Esophagus mucosa (tissue), 1 donor: ENCODE measurements around the gene MUC3A. TPM values are rescaled to one million over a fixed set of nuclear protein-coding genes. Genes with fewer than 3 reads are reported as not detected.
"Not testable (repeated sequence)": the region's sequence is repeated elsewhere in the genome, so short reads cannot be mapped to it uniquely, and the experiment has no call there.

ENCODE experiments used
- ATAC-seq: fragments of 200-7000 bp; cut with Tn5 transposase; one replicate; pipeline ENCODE4 v1.9.1; 2020
- total RNA-seq: library from RNA; stranded (reverse); gene quantifications from one replicate; pipeline ENCODE4 v1.2.4, GENCODE V29; 2023
- donor health status: DM: yes; HTN: yes; CAD: no.

Gene MUC3A
- total RNA-seq, 1 donor from 2014 or later, result 0.16 TPM

DNA sequence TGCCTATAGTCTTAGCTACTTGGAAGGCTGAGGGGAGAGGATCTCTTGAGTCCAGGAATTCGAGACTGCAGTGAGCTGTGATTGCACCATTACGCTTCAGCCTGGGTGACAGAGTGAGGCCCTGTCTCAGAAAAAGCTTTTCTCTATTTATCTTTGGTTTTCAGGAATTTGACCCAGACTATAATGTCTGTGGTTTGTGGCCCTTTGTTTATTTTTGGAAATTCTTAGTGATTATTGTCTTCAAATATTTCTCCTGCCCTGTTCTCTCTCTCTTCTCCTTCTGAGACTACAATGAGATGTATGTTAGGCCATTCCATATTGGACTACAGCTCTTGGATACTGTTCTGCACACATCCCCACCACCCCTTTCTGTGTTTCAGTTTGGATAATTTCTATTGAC is 24.7 kb downstream of the MUC3A start:
- ATAC-seq, result no peak

DNA sequence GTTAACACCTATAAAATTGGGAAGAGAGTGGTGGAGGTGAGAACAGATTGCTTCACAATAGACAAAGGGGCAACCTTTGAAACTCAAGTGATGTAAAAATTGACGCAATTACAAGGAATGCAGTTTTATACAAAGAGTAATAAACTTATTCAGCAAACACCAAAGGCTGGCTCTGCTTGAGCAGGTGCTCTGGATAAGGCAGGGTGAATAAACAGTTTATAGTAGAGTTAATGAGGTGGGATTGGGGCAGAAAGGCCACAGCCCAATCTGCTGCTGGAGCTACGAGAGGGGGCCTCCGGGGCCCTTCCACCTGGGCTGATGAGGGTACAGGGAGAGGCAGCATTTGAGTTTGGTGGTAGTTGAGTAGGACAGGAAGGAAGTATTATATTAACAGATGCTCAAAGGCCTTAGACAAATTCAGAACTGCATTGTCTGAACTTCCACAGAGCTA is 26.1 kb downstream of the MUC3A start:
- ATAC-seq, result no peak

DNA sequence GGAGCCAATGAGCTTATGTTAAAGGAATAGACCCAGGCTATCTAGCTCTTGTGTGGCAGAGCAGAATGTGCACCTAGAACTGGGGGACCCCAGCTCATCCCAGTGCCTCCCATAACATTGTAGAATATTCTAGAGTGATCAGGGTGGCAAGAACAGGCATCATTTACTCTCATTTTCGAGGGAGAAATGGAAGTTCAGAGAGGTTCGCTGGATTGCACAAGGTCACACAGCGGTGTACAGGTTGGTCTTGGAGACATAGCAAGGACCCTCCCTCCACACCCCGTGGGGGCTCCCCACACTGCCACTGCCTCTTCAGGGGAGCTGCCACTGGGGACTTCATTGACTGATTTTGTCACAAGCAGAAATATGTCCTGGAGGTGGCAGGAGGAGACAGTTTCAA is 29.0 kb downstream of the MUC3A start:
- no peak for ATAC-seq

DNA sequence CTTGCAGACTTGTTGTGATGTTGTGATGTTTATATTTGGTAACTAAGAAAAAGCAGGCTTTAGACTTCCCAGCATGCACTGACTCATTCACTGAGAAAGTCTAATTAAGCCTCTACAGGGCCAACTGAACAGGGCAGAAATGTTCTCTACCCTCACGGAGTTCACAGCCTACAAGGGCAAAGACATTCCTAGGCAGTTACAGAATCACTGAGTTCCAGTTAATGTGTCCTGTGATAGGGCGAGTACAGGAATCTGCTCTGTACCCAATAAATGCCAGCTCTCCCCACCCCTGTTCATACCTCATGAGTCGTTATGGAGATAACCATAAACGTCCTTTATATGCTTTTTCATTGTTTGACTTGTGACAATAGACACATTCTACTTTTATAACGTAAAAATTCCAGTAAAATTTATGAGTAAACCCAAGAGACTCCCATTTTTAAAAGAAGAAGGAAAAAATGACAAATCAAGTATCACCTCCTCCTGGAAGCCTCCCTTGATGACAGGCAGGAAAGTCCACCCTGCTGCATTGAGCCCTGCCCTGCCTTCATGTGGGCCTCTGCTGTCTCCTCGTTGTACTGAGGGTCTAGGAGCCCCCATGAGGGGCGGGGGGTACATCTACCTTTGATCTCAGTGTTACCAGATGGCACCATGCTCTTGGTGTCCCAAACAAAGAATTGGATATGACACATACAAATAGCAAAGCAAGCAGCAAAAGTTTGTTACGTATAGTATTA is 34.3 kb downstream of the MUC3A start:
- ATAC-seq, result no peak

DNA sequence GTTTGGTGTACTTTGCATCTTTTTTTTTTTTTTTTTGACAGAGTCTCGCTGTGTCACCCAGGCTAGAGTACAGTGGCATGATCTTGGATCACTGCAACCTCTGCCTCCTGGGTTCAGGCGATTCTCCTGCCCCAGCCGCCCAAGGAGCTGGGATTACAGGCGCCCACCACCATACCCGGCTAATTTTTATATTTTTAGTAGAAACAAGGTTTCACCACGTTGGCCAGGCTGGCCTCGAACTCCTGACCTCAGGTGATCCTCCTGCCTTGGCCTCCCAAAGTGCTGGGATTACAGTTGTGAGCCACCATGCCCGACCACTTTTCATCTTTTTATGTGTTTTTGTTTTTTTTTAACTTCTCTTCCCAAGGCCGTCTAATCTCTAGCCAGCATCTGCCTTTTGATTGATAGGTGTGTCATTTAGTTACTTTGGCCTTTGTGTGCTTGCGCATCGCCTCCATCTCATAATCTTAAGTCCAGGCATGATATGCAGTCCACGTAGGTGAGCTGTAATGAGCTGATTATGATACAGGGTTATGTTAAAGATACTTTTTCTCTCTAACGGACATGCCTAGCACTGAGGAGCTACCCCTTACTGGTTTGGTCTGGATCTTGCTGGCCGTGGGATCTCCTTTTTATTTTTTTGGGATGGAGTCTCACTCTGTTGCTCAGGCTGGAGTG is 35.0 kb downstream of the MUC3A start:
- not testable (repeated sequence) for ATAC-seq

DNA sequence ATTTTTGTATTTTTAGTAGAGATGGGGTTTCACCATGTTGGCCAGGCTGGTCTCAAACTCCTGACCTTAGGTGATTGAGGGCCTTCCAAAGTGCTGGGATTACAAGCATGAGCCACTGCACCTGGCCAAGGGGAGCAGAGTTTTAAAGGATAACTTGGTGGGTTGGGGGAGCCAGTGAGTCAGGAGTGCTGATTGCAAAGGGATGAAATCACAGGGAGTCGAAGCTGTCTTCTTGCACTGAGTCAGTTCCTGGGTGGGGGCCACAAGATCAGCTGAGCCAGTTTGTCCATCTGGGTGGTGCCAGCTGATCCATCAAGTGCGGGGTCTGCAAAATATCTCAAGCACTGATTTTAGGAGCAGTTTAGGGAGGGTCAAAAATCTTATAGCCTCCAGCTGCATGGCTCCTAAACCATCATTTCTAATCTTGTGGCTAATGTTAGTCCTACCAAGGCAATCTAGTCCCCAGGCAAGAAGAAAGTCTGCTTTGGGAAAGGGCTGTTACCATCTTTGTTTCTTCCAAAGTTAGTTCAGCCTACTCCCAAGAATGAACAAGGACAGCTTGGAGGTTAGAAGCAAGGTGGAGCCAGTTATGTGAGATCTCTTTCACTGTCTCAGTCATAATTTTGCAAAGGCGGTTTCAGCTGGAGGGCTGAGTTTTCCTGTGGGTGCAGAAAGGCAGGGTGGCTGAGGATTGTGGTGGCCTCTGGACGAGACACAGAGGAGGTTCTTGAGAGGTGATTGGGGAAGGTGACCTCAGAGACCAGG is 35.9 kb downstream of the MUC3A start:
- not testable (repeated sequence) for ATAC-seq

DNA sequence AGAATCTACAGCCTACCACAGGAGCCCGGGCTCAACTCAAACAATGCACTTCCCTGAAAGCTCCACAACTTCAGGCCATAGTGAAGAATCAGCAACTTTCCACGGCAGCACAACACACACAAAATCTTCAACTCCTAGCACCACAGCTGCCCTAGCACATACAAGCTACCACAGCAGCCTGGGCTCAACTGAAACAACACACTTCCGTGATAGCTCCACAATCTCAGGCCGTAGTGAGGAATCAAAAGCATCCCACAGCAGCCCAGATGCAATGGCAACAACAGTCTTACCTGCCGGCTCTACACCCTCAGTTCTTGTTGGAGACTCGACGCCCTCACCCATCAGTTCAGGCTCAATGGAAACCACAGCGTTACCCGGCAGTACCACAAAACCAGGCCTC is 42.3 kb downstream of the MUC3A start:
- no peak for ATAC-seq

DNA sequence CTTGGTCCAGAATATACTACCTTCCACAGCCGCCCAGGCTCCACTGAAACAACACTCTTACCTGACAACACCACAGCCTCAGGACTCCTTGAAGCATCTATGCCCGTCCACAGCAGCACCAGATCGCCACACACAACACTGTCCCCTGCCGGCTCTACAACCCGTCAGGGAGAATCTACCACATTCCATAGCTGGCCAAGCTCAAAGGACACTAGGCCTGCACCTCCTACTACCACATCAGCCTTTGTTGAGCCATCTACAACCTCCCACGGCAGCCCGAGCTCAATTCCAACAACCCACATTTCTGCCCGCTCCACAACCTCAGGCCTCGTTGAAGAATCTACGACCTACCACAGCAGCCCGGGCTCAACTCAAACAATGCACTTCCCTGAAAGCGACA is 42.9 kb downstream of the MUC3A start:
- ATAC-seq, result not testable (repeated sequence)

DNA sequence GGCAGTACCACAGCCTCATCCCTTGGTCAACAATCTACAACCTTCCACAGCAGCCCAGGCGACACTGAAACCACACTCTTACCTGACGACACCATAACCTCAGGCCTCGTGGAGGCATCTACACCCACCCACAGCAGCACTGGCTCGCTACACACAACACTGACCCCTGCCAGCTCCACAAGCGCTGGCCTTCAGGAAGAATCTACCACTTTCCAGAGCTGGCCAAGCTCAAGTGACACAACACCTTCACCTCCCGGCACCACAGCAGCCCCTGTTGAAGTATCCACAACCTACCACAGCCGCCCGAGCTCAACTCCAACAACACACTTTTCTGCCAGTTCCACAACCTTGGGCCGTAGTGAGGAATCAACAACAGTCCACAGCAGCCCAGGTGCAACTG is 45.3 kb downstream of the MUC3A start:
- not testable (repeated sequence) for ATAC-seq

DNA sequence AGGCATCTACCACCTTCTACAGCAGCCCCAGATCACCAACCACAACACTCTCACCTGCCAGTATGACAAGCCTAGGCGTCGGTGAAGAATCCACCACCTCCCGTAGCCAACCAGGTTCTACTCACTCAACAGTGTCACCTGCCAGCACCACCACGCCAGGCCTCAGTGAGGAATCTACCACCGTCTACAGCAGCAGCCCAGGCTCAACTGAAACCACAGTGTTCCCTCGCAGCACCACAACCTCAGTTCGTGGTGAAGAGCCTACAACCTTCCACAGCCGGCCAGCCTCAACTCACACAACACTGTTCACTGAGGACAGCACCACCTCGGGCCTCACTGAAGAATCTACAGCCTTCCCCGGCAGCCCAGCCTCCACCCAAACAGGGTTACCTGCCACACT is 49.2 kb downstream of the MUC3A start:
- not testable (repeated sequence) for ATAC-seq

DNA sequence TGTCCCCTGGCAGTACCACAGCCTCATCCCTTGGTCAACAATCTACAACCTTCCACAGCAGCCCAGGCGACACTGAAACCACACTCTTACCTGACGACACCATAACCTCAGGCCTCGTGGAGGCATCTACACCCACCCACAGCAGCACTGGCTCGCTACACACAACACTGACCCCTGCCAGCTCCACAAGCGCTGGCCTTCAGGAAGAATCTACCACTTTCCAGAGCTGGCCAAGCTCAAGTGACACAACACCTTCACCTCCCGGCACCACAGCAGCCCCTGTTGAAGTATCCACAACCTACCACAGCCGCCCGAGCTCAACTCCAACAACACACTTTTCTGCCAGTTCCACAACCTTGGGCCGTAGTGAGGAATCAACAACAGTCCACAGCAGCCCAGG is 50.0 kb downstream of the MUC3A start:
- ATAC-seq, result peak; percentile 52

DNA sequence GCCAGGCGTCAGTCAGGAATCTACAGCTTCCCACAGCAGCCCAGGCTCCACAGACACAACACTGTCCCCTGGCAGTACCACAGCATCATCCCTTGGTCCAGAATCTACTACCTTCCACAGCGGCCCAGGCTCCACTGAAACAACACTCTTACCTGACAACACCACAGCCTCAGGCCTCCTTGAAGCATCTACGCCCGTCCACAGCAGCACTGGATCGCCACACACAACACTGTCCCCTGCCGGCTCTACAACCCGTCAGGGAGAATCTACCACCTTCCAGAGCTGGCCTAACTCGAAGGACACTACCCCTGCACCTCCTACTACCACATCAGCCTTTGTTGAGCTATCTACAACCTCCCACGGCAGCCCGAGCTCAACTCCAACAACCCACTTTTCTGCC is 50.7 kb downstream of the MUC3A start:
- peak; percentile 36 for ATAC-seq

DNA sequence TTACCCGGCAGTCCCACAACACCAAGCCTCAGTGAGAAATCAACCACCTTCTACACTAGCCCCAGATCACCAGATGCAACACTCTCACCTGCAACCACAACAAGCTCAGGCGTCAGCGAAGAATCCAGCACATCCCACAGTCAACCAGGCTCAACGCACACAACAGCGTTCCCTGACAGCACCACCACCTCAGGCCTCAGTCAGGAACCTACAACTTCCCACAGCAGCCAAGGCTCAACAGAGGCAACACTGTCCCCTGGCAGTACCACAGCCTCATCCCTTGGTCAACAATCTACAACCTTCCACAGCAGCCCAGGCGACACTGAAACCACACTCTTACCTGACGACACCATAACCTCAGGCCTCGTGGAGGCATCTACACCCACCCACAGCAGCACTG is 53.0 kb downstream of the MUC3A start:
- not testable (repeated sequence) for ATAC-seq

DNA sequence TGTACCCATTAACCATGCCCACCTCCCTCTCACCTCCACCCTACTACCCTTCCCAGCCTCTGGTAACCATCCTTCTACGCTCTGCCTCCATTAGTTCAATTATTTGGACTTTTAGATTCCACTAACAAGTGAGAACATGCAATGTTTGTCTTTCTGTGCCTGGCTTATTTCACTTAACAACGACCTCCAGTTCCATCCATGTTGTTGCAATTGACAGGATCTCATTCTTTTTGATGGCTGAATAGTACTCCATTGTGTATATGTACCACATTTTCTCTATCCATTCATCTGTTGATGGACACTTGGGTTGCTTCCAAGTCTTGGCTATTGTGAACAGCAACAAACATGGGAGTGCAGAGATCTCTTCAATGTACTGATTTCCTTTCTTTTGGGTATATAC is 58.0 kb downstream of the MUC3A start:
- ATAC-seq, result not testable (repeated sequence)

DNA sequence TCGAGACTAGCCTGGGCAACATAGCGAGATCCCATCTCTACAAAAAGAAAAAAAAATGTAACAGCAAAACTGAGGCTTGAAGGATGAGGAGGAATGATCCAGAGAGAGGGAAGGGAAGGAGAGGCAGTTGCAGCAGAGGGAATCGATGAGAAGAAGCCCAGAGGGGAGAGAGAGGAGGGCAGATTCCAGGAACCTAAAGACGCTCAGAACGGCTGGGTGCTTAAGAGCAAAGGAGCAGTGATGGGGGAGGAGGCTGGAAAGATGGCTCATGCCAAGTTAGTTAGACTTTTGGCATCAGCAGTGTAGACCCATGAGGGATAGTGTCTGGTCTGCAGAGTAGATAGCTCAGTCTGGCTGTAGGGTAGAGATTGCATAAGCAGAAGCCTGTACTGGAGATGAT is 60.3 kb downstream of the MUC3A start:
- no peak for ATAC-seq

DNA sequence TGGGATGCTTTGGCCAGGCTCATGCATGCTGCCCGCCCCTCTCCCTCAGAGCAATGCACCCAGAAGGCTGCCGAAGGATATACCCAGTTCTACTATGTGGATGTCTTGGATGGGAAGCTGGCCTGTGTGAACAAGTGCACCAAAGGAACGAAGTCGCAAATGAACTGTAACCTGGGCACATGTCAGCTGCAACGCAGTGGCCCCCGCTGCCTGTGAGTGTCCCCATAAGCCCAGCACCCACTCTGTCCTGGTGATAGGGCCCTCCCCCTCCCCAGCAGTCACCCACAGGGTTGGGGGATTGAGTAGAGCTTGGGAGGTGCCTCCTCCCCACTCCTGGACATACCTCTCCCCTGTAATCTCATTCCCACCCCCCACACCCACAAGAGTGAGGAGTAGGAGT is 63.6 kb downstream of the MUC3A start:
- ATAC-seq, result no peak

DNA sequence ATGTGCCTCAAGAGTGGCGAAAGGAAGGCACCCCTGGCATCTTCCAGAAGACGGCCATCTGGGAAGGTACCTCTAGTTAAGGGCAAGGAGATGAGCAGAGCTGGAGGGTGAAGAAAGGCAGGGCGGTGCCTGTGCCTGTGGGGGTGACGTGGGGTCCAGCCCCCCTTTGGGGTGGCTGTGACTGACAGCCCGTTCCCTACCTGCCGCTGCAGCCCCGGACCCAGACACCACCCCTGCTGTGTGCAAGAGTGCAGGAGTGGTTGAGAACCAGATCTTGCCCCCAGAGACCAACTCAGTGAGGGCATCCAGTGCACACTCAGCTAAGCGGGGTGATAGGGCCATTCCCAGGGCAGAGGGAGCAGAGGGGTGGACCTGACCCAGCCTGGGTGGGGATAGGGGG is 66.3 kb downstream of the MUC3A start:
- no peak for ATAC-seq

DNA sequence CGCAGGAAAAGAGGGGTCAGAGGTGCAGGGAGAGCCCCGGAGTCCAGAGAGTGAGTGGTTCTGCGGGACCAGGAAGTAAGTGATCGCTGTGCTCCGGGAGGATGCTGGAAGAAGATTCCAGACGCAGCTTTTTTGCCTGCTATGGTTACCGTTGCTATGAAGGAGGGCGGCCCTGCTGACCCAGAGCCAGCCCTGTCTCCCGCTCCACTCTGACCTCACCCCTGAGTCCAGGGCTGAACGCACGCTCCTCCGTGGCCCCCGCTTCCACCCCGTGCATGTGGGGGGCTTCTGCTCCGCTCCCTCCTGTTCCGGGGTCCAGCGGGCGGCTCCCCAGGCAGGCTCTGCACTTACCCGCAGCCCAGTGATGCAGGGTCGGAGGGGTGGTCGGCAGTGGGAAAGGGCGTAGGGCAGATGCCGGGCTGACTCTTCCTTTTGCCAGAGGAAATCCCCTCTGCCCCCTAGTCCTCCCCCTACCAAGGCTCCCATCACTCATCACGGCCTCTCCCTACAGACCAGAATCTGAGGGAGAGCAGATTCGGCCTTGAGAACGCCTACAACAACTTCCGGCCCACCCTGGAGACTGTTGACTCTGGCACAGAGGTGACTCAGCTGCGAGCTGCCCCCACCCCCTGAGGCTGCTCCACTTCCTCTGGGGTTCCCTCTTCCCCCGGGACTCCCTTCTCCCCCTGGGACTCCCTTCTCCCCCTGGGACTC is 67.9 kb downstream of the MUC3A start:
- ATAC-seq, result peak; percentile 73
